GM21367 (cell line): ENCODE data around the gene LRRC73.
"Not testable (repeated sequence)": the region's sequence is repeated elsewhere in the genome, so short reads cannot be mapped to it uniquely, and the experiment has no call there.

Experiments
- ATAC-seq: cut with Tn5 transposase; IDR thresholded peaks from one replicate; pipeline ENCODE4 v1.9.1; 2021; ENCODE audit not compliant: unreplicated experiment

The LRRC73 gene

GRCh38 chr6:43509984-43510826, at the start of gene LRRC73:
LRRC73 (minus strand) TSS chr6:43510346; CDS start chr6:43509785, 561 bp downstream.
- ATAC-seq = peak; percentile 44

DNA sequence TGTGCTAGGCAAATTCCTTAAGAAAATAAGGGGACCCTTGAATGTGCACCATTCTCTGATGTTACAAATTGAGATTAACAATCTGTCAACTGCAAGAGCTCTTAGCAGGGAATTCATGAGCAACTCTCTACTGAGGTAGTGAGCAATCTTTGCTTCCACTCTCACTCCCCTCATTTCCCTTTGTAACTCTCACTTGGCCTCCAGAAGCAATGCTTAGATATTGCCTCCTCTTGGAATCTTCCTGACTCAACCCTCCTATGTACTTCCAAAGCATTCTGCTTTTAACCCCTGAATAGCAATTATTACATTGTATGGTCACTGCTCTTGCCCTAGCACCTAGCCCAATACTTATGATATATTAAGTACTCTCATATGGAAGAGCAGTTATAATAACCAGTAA, 49.2 kb upstream of the LRRC73 start:
- no peak for ATAC-seq

GRCh38 chr6:43557620-43558019, 47.5 kb upstream of the LRRC73 start:
- not testable (repeated sequence) for ATAC-seq

- ATAC-seq = no peak
Measured at GRCh38 chr6:43547222-43547621, 37.1 kb upstream of the LRRC73 start.

- no peak for ATAC-seq
Measured at GRCh38 chr6:43544461-43544860, 34.3 kb upstream of the LRRC73 start.

DNA sequence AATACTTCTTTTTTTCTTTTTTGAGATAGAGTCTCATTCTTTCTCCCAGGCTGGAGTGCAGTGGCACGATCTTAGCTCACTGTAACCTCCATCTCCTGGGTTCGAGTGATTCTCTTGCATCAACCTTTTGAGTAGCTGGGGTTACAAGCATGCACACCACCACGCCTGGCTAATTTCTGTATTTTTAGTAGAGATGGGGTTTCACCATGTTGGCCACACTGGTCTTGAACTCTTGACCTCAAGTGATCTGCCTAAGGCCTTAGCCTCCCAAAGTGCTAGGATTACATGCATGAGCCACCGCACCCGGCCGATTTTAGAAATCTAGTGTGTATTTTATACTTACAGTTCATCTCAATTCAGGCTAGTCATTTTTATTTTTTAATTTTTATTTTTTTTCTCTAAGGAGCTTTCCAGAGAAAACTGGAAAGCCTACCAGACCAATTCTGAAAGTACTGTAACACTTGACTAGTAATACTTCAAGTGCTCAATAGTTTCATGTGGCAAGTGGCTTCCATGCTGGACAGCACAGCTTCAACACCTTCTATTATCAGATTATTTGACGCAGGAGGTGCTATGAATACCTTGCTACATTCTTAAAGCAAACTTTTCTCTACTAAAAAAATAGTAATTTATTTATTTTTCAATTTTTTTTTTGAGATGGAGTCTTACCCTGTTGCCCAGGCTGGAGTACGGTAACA, 31.8 kb upstream of the LRRC73 start:
- ATAC-seq = no peak

- no peak for ATAC-seq
Measured at GRCh38 chr6:43540507-43540906, 30.4 kb upstream of the LRRC73 start.

DNA sequence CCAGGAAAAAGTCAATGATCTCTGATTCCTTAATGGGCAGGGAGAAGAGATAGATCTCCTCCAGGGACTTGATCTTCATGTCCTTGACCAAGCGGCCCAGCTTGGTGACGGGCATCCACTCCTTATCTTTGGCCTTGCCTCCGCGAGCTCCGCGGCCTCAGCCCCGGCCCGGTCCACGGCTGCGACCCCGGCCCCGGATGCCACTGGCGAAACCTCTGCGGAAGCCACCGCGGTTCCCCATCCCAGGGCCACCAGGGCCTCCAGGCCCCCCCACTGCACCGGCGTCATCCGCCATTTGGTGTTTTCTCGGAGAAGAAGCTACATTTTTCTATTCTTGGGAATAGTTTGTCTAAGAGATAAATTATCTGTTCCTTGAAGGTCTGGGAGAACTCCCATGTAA, 29.3 kb upstream of the LRRC73 start:
- ATAC-seq = not testable (repeated sequence)

GRCh38 chr6:43538986-43539385, 28.8 kb upstream of the LRRC73 start:
- ATAC-seq = not testable (repeated sequence)

DNA sequence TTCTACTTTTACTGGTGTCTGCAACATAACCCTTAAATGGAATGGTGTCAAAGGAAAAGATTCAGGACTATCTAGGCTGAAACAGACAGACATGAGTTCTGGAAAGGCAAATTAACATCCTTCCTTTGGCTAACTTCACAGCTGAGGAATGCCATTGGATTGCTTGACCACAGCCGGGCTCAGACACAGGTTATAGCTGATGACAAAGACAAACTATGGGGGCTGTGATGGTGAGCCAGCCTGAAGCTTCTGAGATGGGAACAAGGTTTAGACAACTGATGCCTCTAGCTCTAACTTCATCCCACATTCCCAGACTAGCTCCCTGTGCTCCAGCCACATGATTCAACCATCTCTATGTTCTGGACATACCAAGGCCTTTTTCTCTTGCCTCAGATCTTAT, 22.1 kb upstream of the LRRC73 start:
- ATAC-seq = no peak

DNA sequence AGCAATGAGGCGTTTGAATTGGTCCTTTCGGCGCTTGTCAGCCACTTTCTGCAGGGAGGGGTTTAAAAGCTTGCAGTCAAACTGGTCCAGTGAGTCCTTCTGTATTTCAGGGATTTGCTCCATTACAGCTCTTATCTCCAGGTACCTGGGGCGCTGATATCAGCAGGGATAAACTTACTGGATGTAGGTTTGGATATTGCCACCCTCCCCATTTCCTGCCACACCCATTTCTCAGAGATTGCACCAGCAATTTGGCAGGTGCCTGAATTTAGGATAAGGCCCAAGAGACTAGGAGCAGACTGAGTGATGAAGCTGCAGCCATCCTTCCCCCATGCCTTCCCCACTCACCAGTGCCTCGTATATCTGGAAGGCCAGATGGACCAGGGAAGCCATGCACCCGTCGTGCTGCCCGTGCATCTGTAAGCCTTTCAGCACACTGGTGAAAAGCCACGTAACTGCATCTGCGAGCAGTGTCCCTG, 14.4 kb upstream of the LRRC73 start:
- no peak for ATAC-seq

DNA sequence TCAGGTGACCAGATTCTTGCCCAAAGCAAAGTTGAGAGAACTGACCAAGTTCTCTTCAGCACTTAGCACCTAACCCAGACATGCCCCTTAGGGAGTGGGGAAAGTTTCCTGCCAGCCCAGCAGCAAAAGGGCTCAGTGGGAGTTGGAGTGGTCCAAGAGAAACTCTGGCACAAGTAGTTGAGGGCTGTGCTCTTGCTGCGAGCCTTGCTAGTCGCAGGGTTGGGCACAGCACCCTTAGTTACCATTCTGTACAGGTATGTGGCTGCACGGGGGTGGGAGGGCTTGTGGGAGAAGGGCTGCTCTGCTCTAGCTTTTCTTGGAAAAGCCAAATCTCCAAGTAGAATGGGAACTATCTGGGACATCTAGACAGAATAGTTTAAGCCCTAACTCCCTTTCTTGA, 13.1 kb upstream of the LRRC73 start:
- no peak for ATAC-seq

DNA sequence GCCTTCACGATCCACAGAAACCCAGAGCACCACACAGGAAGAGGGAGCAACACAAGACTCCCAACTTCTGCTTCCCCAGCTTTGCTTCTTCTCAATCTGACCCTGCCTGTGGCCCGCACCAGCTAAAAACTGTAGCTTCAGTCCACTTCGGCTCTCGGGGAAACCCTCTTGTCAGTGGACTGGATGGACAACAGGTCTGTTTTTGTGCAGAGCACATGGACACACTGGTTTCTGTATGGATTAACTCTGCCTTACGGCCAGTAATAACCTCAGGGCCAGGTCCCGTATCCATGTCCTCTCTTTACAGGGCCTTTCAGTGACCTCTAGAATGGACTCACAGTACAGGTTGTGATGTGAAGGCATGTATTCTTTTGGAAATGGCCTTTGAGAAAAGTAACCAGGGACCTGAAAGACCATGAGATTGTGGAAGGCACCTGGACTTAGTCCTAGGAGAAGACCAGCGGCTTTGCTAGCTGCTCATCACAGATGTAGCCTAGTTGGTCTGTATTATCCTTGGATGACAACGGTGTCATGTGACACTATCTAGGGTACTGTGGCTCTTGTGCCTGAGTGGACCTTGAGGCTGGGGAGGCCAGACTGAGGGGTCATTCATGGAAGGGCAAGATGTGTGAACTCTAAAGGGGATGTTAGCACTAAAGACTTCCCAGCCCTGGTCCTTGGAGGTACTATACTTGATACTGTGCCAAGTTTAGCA, 12.6 kb upstream of the LRRC73 start:
- ATAC-seq = no peak

DNA sequence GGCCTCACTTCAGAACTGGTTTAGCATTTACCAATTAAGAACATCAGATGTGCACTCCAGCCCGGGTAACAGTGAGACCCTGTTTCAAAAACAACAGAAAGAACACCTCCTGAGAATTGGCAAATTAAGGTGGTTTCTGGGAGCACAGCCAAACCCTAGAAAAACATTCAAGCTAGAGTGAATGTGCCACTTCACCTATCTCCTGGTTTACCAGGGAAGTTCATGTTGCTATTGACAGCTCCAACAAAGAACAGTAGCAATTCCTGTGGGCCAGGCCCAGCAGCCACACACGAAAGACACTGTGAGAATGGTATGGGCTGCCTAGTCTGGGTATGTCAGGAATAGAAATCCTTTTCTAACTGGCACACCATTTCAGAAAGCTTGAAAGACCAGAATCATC, 11.7 kb upstream of the LRRC73 start:
- no peak for ATAC-seq

DNA sequence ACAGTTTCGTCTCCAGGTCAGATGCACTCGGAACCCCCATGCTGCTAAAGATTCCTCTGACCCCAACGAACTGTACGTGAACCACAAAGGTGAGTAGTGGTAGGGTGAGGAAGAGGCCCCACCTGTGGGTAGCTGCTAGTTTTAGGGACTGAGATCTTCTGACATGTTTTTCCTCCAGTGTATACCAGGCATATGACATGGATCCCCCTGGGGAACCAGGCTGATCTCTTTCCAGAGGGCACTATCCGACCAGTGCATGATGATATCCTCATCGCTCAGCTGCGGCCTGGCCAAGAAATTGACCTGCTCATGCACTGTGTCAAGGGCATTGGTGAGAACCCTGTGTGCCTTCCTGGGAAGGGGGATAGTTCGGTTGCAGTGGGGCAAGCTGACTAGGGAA, 10.0 kb upstream of the LRRC73 start:
- no peak for ATAC-seq

DNA sequence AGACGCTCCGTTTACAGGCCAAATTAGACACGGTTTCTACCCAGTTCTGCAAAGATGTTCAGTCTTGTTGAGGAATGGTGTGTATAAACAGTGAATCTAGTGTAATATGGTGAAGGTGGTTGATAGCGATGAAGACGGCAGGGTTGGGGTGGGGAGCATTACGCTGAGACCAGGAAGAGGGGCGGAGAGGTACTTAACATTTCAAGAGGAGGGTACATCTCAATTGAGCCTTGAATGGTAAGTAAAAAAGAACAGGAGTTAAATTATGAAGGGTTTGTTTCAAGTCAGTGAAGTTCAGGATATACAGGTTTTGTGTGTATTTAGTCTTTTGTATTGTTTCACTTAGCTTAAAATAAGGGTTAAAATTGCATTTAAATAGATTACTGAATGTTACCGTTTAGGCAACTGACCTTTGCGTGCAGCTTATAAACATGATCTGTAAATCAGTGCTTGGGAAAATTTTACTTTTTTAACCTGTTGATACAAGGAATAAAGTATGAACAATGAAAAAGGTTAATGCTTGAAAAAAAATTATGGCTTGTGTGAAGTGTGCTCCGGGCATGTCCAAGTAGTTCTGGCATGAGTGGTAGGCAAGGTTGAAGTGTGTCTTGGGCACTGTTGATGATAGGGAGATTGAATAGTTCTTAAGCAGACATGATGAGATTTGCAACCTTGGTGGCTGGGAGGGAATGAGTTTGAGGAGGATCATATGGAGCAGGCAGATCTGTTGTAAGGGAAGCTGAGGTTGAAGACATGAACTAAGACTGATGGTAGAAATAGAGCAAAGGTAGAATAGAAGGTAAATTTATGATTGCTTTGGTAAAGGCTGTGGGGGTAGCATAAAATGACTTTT, 7.6 kb upstream of the LRRC73 start:
- no peak for ATAC-seq

DNA sequence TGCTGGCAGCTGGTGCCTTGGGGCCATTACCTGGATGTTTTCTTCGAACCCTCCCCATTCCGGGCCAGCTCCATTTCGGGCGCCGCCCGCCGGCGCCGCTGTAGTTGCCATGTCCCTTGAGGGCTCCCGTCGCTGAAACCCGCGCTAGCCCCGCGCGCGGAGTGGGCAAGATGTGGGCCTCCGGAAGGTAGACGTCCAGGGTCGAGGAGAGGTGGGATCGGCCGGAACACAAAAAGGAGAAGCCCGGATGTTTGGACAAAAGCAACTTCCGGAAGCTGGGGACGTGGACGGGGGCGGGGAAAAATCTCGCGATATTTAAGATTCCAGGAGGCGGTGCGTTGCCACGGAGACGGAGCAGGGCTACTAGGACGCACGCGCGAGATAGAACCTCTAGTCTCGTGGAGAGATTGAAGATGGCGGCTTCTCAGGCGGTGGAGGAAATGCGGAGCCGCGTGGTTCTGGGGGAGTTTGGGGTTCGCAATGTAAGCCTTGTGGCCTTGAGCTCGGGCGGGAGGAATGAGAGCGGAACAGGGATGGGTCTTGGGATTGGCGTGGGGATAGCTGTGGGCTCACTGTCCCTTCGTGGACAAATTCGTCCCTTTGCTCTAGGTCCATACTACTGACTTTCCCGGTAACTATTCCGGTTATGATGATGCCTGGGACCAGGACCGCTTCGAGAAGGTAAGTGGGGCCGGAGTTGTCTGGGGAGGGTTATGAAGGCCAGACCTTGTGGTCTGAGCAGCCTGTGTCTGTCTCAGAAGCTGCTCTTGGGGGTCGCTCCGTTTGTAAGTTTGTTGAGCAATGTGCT, 6.8 kb upstream of the LRRC73 start, which contains the start of the genes POLR1C and YIPF3:
Gene POLR1C, plus strand, starts transcription at position 393 of the 808 bp plus-strand sequence. Its CDS starts 21 bp downstream, at position 414.
Gene YIPF3, minus strand, starts transcription at position 230 of the 808 bp plus-strand sequence. Its CDS starts 119 bp downstream, at position 111.
- peak; percentile 58 for ATAC-seq

- no peak for ATAC-seq
Measured at GRCh38 chr6:43516367-43516696, 6.2 kb upstream of the LRRC73 start.

DNA sequence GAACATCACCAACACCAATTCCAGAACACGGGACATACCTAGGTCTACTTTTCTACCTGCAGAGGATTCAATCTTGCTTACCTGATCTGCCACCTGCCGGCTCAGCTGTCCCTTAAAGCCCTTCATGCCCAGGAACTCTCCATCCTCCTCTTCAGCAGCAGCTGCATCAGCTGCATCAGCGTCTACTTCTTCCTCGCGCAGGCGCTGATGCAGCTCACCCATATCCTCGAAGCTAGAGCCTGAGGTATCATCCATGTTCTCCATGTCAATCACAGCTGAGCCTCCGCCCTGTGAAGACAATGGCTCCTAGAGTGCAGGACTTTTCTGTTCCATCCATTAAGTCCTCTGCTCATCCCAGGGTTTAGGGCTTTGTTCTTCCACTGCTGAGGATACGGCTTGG, 5.7 kb upstream of the LRRC73 start:
- ATAC-seq = no peak
